Endothelial cell of umbilical vein (primary cell): ENCODE results near the gene CCDC38. TPM values are rescaled to one million over a fixed set of nuclear protein-coding genes. Genes with fewer than 3 reads are reported as not detected.

Experiments
- BruUV-seq: library from RNA; stranded (reverse); fragments of 400-500 nt; replicated peaks from 2 replicates; lab custom pipeline; 2021; lab: Mats Ljungman, UMichigan
- CTCF ChIA-PET: fragments of 300-600, 350-600 bp; sonication (Branson Sonifier 250); formaldehyde crosslinking; loops from one replicate; lab custom pipeline; 2021; ENCODE audit warnings: antibody characterized with exemption, inconsistent platforms; lab: Charles Lee
- POLR2A ChIA-PET: fragments of 300-600, 350-600 bp; sonication (Branson Sonifier 250); formaldehyde crosslinking; loops from one replicate; lab custom pipeline; 2021; ENCODE audit warnings: antibody characterized with exemption, inconsistent platforms; lab: Charles Lee
- DNase-seq: peaks from one replicate; pipeline ENCODE4 v3.0.0-alpha.2; 2011; ENCODE audit warnings: low read depth, low spot score
- FAIRE-seq: peaks from 2 replicates; lab custom pipeline; 2011; peaks lifted over from hg19 to GRCh38; lab: Jason Lieb, UNC
- H2AFZ ChIP-seq: 2 replicates; pipeline ENCODE4 v1.6.0; 2012; ENCODE audit warnings: low read depth, low read length, control low read depth, inconsistent platforms
- H3K27ac ChIP-seq: 2 replicates; pipeline ENCODE4 v1.5.1; 2011; ENCODE audit warnings: low read depth, mild to moderate bottlenecking, control low read depth, low read length, moderate library complexity; ENCODE audit not compliant: insufficient read depth
- H3K27me3 ChIP-seq, 2 experiments: 2 replicates each; pipeline versions ENCODE4 v1.6.0 to v1.6.1; 2011; ENCODE audit warnings: low read length in 2 of 2, mixed read lengths in 1 of 2; ENCODE audit not compliant: control insufficient read depth in 2 of 2, insufficient read depth in 2 of 2
- H3K36me3 ChIP-seq, 2 experiments: 2 replicates in 1 of 2; 3 replicates in 1 of 2; pipeline ENCODE4 v1.5.1; 2011; ENCODE audit warnings: low read length in 2 of 2, mild to moderate bottlenecking in 1 of 2, moderate library complexity in 1 of 2; ENCODE audit not compliant: control insufficient read depth in 2 of 2, insufficient read depth in 2 of 2; ENCODE audit errors: extremely low read depth in 1 of 2
- H3K4me1 ChIP-seq: 3 replicates; pipeline ENCODE4 v1.5.1; 2011; ENCODE audit warnings: mild to moderate bottlenecking, low read length; ENCODE audit not compliant: control insufficient read depth, insufficient read depth; ENCODE audit errors: extremely low read depth
- H3K4me2 ChIP-seq: 2 replicates; pipeline ENCODE4 v1.6.1; 2011; ENCODE audit warnings: low read length, control low read depth, mixed read lengths; ENCODE audit not compliant: insufficient read depth
- H3K4me3 ChIP-seq, 3 experiments: fragments of 200-600 bp in 1 of 3; sonication (generic), shearing (Covaris generic) in 1 of 3; replicated peaks in 1 of 3; 2 replicates each; pipeline ENCODE4 v1.5.1; 2011 to 2016; ENCODE audit warnings: control low read depth in 3 of 3, low read length in 3 of 3, mild to moderate bottlenecking in 2 of 3, inconsistent platforms in 1 of 3, low read depth in 1 of 3, moderate library complexity in 1 of 3; ENCODE audit not compliant: insufficient read depth in 1 of 3
- H3K79me2 ChIP-seq: 2 replicates; pipeline ENCODE4 v1.6.0; 2012; ENCODE audit warnings: low read length, inconsistent platforms; ENCODE audit not compliant: control insufficient read depth, insufficient read depth
- H3K9ac ChIP-seq: replicated peaks from 2 replicates; pipeline ENCODE3; 2011; ENCODE audit warnings: low read length, control low read depth; ENCODE audit not compliant: insufficient read depth; ENCODE audit errors: extremely low read depth
- H3K9me1 ChIP-seq: replicated peaks from 3 replicates; pipeline ENCODE4 v1.6.0; 2011; ENCODE audit warnings: mild to moderate bottlenecking, low read length; ENCODE audit not compliant: control insufficient read depth, insufficient read depth; ENCODE audit errors: extremely low read depth
- H3K9me3 ChIP-seq: replicated peaks from 2 replicates; pipeline ENCODE4 v1.5.1; 2012; ENCODE audit warnings: low read length, inconsistent platforms; ENCODE audit not compliant: control insufficient read depth, insufficient read depth
- H4K20me1 ChIP-seq: replicated peaks from 2 replicates; pipeline ENCODE3; 2011; ENCODE audit warnings: mild to moderate bottlenecking, low read length; ENCODE audit not compliant: control insufficient read depth, insufficient read depth; ENCODE audit errors: extremely low read depth
- CTCF ChIP-seq, 2 donors: IDR thresholded peaks; 1 replicate in 1 of 2; 2 replicates in 1 of 2; pipeline ENCODE4 v1.5.1; 2011; ENCODE audit warnings: low read length in 2 of 2, mild to moderate bottlenecking in 2 of 2, moderate library complexity in 2 of 2, control low read depth in 1 of 2, inconsistent platforms in 1 of 2, low read depth in 1 of 2; ENCODE audit not compliant: insufficient read depth in 1 of 2; ENCODE audit errors: extremely low read depth in 1 of 2
- EZH2 ChIP-seq: IDR thresholded peaks from 2 replicates; pipeline ENCODE4 v1.6.1; 2012; ENCODE audit warnings: borderline replicate concordance, low read depth, mild to moderate bottlenecking, moderate library complexity, low read length, inconsistent platforms; ENCODE audit not compliant: severe bottlenecking
- FOS ChIP-seq: IDR thresholded peaks from 2 replicates; pipeline ENCODE4 v1.6.1; 2011; ENCODE audit warnings: mild to moderate bottlenecking, low read length, moderate library complexity, borderline replicate concordance; ENCODE audit not compliant: insufficient read depth
- GATA2 ChIP-seq: IDR thresholded peaks from 2 replicates; pipeline ENCODE4 v1.7.0; 2011; ENCODE audit warnings: low read depth, mild to moderate bottlenecking, moderate library complexity, mixed read lengths, low read length; ENCODE audit not compliant: insufficient read length, insufficient read depth
- JUN ChIP-seq: IDR thresholded peaks from 2 replicates; pipeline ENCODE4 v1.6.1; 2011; ENCODE audit warnings: borderline replicate concordance, low read depth; ENCODE audit not compliant: insufficient read length, insufficient read depth
- MYC ChIP-seq: IDR thresholded peaks from one replicate; pipeline ENCODE4 v1.6.1; 2011; ENCODE audit warnings: mild to moderate bottlenecking, low read depth, low read length
- POLR2A ChIP-seq: IDR thresholded peaks from 2 replicates; pipeline ENCODE4 v1.6.1; 2012; ENCODE audit warnings: low read depth, mild to moderate bottlenecking, control low read depth, low read length
- POLR2AphosphoS5 ChIP-seq: IDR thresholded peaks from 2 replicates; pipeline ENCODE4 v1.6.1; 2012; ENCODE audit warnings: low read depth, mild to moderate bottlenecking, control low read depth, low read length, moderate library complexity; ENCODE audit not compliant: insufficient read depth
- dilution Hi-C: fragments of 300-500 bp; cut with MboI; formaldehyde crosslinking; loops from one replicate; pipeline ENCODE4 v1.15.0; 2019; ENCODE audit warnings: low sequenced_read_pairs; ENCODE audit not compliant: extremely low pct_ligation_motif_present
- intact Hi-C: fragments of 100-400 bp; cut with micrococcal nuclease; formaldehyde crosslinking; loops from one replicate; pipeline ENCODE4 v1.10.0; 2022
- polyA plus RNA-seq, 4 experiments: library from polyadenylated mRNA; depleted of rRNA in 3 of 4; stranded (reverse) in 3 of 4; unstranded in 1 of 4; fragments of >200 nt; gene quantifications; 2 replicates each; pipeline versions ENCODE4 v1.2.1 to v1.2.3, GENCODE V29; 2011 to 2012; ENCODE audit warnings: missing spikeins in 1 of 4
- total RNA-seq: library from RNA; stranded (reverse); gene quantifications from 2 replicates; pipeline ENCODE4 v1.2.3, GENCODE V29; 2021
- TF ChIP-seq, protein P1 (sequence below): IDR thresholded peaks from 2 replicates; pipeline ENCODE4 v1.6.1; 2011; ENCODE audit not compliant: insufficient read depth, insufficient read length

The CCDC38 gene
- total and polyA plus RNA-seq, 2 donors (not counting 3 experiments of a cell fraction or from before 2014, with no cell fraction given): not detected

DNA sequence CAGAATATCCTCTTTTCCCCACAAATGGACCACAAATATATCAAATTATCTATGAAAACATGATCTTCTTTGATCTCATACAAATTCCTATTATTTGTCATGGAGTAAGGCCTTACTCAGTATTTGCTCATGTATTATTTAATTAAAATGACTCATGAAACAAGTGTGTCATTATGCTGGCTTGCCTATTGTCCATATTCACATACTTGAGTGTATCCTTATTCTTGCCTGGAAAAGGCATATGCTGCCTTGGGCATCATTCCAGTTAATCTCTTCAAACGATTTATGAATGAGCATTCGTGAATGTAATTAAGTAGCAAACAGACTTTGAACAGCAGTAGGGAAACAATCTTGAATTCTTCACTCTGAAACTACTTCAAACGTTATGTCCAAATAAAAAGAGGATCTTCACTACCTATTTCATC lies 106.2 kb downstream of the CCDC38 start:
- peak overlapping the region; percentile 70 for H3K27ac ChIP-seq
- DNase-seq: peak; percentile 87

GRCh38 chr12:95834572-95834971 lies 107.8 kb downstream of the CCDC38 start:
- no peaks in the 10 kb centered on the region for H3K9me1 ChIP-seq
- H3K4me3 ChIP-seq: no peak overlapping the region
- intact Hi-C loops: no loop called here
- H3K4me2 ChIP-seq: no peak overlapping the region
- no peak for TF ChIP-seq POLR2A
- TF ChIP-seq GATA2: no peak
- no peak for TF ChIP-seq POLR2AphosphoS5
- TF ChIP-seq JUN: no peak
- TF ChIP-seq CTCF (IDR thresholded peaks at IDR 0.05; ENCODE audit: extremely low read depth in 1 of 2, insufficient read depth in 1 of 2, low read depth in 1 of 2, low read length in 2 of 2): no peak
- TF ChIP-seq MYC: no peak
- TF ChIP-seq, protein P1, sequence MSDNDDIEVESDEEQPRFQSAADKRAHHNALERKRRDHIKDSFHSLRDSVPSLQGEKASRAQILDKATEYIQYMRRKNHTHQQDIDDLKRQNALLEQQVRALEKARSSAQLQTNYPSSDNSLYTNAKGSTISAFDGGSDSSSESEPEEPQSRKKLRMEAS: no peak
- TF ChIP-seq FOS: no peak
- TF ChIP-seq EZH2: no peak
- no peaks in the 10 kb centered on the region for H3K79me2 ChIP-seq
- no peaks in the 10 kb centered on the region for H3K9me3 ChIP-seq
- H3K4me1 ChIP-seq: peaks cover 35% of the 10 kb centered on the region
- FAIRE-seq: no peak
- no peak overlapping the region for H2AFZ ChIP-seq
- BruUV-seq: no TSS peak
- dilution Hi-C loops: no loop called here
- no peaks in the 10 kb centered on the region for H4K20me1 ChIP-seq
- DNase-seq: no peak
- H3K36me3 ChIP-seq: no peaks in the 10 kb centered on the region
- no peak overlapping the region for H3K9ac ChIP-seq
- no peak overlapping the region for H3K27ac ChIP-seq
- H3K27me3 ChIP-seq: no peaks in the 10 kb centered on the region
- ChIA-PET POLR2A (no interaction called here), CTCF (interaction anchor here (1.3 kb wide), 1 partner anchor 11 kb away, joined by 3 read pairs; no protein-coding TSS in a partner anchor)

More for the DNA sequence above, 106.2 kb downstream of the CCDC38 start:
- no peaks in the 10 kb centered on the region for H3K9me1 ChIP-seq
- peak overlapping the region; percentile 8 for H3K9ac ChIP-seq
- H3K79me2 ChIP-seq: no peaks in the 10 kb centered on the region
- FAIRE-seq: peak; percentile 78
- ChIA-PET CTCF (no interaction called here), POLR2A (no interaction called here)
- peak overlapping the region in 1 of 3 experiments; percentile 30 for H3K4me3 ChIP-seq
- H4K20me1 ChIP-seq: no peaks in the 10 kb centered on the region
- peaks cover 30% of the 10 kb centered on the region for H3K4me1 ChIP-seq
- H3K27me3 ChIP-seq: no peaks in the 10 kb centered on the region
- dilution Hi-C loops (no loop called here), intact Hi-C loops (no loop called here)
- H3K9me3 ChIP-seq: no peaks in the 10 kb centered on the region
- H3K4me2 ChIP-seq: peak overlapping the region; percentile 88
- no peaks in the 10 kb centered on the region for H3K36me3 ChIP-seq
- TF ChIP-seq POLR2A: no peak
- peak; percentile 15 for TF ChIP-seq POLR2AphosphoS5
- TF ChIP-seq GATA2: peak; percentile 37
- TF ChIP-seq, protein P1: no peak
- TF ChIP-seq JUN: peak; percentile 82
- TF ChIP-seq FOS: peak; percentile 89
- H2AFZ ChIP-seq: peak overlapping the region; percentile 88
- no TSS peak for BruUV-seq
